GM21786 (cell line): ENCODE results near the gene ISX.

Experiments
- ATAC-seq: cut with Tn5 transposase; IDR thresholded peaks from one replicate; pipeline ENCODE4 v1.9.1; 2021; ENCODE audit not compliant: unreplicated experiment

Gene ISX

DNA sequence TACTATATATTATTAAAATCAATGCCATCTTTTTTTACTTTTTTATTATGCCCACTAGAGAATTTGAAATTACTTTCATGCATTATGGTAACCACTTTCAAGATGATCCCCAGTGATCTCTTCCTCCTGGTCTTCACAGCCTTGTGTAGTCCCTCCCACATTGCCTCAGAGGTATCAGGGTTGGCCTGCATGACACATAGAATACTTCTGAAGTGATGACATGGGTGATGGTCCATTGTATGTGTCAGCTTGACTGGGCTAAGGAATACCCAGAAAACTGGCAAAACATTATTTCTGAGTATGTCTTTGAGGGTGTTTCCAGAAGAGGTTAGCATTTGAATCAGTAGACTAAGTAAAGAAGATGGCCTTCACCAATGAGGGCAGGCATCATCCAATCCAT lies 14.2 kb upstream of the ISX start:
- ATAC-seq: no peak

DNA sequence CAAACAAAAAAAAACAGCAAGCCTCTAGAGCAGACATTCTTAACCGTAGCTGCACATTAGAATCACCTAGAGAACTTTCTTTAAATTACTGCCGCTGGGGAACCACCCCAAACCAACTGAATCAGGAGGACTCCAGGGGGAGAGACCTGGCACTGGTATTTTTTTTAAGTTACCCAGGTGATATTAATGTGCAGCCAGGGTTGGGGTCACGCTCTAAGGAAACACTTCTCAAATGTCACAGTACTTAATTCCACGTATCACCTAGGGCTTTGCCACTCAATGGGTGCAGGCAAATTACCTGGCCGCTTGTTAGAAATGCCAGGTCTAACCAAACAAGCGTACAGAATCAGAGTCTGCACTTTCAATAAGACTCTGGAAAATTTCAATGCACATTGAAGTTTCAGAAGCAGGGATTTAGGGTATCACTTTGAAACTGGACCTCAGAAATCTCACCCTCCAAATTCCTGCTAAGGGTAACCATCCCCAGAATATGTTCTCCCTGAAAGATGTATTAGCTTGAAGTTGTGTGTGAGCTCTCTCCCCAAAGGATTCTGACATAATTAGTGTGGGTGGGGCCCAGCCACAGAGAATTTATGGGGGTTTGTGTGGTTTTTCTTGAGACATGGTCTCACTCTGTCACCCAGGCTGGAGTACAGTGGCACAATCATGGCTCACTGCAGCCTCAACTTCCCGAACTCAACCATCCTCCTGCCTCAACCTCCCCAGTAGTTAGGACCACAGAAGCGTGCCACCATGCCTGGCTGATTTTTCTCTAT lies 12.7 kb upstream of the ISX start:
- no peak for ATAC-seq

DNA sequence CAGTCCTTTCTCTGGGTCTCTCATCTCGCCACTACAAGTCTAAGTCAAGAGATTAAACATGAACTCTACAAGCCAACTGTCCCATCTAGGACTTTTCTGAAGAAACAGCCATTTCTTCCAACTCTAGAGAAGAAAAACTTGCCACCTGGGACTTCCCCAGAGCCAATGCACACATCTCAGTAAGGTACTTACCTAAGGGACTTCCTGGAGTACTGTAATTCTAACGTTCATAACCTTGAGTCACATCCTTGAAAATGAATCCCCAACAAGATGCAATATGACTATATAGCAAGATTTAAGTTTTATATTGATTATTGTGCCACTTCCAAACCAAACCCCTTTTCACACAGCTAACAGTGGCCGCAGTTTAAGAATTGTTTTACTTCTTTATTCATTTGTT lies 11.9 kb upstream of the ISX start:
- no peak for ATAC-seq

DNA sequence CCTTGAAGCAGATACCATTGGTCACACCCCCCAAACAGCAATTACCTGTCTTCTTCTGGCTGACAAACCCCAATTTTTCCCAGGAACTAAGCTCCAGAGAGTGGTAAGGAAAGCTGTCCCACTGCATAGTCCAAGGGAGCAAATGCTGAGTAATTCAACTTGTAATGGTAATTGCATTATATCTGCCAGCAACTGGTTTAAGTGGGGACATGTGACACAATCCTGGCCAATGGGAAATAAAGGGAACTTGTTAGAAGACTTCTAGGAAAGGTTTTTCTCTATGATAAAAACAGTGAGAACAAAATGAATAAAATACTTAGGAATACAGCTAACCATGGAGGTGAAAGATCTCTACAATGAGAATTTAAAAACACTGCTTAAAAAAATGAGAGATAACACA lies 9.5 kb upstream of the ISX start:
- no peak for ATAC-seq

DNA sequence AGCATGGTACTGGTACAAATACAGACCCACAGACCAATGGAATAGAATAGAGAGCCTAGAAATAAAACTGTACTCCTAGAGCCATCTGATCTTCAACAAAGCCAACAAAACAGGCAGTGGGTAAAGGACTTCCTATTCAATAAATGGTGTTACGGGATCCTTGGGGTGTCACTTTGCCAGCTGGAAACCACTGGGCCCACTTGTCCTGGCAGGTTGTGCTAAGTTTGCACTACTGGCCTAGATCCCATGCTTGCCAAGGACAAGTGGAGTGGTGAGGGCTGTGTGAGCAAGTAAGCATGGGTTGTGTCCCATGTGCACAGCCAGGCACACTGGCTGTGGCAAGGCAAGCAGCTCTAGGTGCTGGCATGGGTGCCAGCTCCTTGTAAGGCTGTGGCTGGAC lies 8.8 kb upstream of the ISX start:
- no peak for ATAC-seq

DNA sequence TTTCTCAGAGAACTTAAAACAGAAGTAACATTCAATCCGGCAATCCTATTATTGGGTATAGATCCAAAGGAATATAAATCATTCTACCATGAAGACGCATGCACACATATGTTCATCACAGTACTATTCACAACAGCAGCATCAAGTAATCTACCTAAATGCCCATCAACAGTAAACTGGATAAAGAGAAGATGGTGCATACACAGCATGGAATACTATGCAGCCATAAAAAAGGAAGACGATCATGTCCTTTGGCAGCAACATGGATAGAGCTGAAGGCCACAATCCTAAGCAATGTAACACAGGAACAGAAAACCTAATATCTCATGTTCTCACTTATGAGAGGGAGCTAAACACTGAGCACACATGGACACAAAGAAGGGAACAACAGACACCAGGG lies 6.3 kb upstream of the ISX start:
- no peak for ATAC-seq

DNA sequence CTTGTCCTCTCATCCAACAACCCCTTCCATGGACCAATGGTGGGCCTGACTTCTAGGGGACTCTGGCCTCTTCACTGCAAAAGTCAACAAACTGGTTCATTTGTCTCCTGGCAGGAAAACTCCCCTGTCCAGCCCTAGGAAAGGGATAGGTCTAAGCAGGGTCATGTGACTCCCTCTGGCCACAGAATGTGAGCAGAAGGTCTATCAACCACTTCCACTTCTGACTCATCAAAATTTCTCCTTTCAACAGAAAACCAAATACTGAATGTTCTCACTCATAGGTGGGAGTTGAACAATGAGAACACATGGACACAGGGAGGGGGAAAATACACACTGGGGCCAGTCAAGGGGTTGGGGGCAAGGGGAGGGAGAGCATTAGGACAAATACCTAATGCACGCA lies 1.3 kb upstream of the ISX start:
- no peak for ATAC-seq

DNA sequence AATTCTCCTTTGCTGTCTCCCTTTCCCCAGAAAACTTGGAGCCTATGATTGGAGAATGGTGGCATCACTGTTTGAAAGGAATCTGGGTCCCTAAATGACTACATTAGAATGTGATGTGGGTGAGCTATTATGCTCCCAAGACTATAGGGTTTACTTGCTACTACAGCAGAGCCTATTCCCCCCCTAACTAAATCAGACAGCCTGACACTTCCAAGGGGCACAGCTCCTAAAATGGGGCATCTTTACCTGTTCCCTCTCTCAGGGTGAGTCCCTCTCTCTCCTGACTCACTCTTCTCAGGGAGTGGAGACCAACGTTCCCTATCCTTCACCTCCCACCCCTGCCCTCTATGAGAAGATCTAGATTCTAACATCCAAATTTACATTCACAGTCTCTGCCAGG lies 775 bp upstream of the ISX start:
- ATAC-seq: no peak

DNA sequence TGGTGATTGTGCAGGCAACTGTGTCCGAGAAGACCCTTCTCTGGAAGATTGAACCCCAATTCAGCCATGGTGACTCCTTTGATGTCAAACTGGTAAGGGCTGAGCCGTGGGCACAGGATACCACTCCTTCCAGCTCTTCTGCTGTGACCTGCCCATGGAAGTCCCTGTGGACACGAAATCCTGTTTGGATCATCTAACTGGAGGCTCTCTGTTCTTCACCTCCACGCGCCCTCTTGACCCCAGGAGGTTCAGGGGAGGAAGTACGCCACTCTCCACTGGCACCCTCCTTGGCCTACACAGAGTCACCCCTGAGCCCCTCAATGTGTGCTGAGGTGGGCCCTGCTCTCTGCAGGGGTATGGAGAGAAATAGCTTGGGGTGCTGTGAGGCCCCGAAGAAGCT lies 810 bp downstream of the ISX start:
- ATAC-seq: no peak

DNA sequence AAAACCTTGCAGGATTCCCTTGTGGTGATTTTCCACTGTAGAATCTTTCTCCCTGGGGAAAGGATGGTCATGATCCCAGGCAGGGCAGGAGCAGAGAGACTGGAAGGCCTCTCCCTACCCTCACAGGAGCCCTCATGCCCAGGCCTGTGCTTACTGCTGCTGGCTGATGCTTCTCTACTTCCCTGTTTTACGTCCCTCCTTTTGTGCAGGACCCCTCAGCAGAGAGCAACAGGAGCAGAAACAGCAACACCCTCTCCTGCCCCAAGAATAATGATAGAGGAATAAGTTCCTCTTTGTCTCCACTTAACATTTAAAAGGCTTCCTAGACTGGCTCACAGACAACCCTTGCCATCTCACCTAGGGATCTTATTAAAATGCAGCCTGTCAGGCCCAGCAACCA lies 3.6 kb downstream of the ISX start:
- no peak for ATAC-seq

DNA sequence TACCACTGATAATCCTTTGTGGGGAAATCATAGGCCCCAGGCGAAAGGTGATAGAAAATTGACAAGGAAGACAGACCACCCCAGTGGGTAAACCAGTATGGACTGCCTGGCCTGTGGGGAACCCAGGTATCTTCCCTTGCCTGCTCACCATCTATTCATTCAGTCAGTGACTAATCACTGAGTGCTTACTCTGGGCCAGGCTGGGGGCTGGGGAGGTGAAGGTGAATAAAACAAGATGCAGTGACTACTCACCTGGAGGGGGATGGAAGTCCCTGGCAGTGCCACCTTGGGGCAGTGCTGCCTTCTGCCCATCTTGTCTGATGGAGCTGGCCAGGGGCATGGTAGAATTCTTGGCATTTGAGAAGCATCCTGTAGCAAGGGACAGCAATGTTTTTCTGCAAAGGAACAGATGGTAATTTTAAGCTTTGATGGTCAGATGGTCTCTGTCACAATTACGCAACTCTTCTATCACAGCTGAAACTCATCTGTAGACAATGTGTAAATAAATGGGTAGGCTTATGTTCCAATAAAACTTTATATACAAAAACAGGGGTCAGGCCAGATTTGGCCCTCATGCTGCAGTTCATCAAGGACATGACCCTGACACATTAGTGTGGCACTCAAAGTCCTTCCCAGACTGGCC lies 4.6 kb downstream of the ISX start:
- no peak for ATAC-seq

DNA sequence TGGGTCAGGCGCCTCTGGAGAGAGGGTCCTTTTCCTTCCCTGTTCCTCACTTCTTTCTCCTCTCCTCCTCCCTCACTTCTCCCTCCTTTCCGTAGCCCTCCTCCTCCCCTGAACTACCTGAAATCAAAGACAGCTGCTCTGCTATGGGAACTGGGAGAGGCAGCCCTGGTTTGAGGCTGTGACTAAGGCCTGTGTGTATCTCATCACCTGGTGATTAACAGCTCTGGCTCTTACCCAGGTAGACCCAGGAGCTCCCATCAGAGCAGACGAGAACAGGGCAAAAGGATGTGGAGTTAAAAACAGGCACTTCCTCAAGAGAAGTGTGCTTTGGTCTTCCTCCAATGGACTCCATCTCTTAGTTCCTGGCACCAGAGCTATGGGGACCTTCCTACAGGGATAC lies 5.8 kb downstream of the ISX start:
- no peak for ATAC-seq

DNA sequence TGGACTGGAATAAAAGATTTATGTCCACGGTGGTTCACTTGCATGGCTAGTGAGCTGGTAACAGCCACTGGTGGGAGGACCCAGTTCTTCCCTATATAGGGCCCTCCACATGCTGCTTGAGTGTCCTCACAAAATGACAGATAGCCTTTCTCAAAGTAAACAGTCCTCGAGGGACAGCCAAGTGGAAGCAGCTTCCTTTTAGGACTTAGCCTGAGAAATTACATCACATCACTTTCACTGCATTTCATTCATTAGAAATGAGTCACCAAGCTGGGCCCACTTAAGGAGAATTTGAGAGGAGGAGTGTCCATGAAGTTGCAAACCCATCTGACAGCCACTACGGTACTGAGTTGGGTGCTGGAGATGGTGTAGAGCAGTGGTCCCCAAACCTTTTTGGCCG lies 7.0 kb downstream of the ISX start:
- no peak for ATAC-seq

DNA sequence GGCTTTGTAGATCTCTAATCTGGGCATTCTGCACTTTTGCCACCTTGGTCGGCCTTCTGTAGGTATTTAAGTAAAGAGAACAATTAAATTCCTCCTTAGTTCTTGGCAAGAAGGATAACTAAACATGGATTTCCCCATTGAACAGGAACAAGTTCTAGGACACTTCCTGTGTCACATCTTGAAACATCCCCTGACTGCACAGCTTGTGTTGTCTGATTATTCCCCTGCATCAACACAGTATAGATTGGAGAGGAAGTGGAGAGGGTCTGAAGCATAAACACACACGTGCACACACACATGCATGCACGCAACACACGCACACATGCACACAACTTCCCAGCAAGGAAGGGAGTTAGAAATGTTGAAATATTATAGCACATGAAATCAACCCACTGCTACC lies 8.6 kb downstream of the ISX start:
- no peak for ATAC-seq

DNA sequence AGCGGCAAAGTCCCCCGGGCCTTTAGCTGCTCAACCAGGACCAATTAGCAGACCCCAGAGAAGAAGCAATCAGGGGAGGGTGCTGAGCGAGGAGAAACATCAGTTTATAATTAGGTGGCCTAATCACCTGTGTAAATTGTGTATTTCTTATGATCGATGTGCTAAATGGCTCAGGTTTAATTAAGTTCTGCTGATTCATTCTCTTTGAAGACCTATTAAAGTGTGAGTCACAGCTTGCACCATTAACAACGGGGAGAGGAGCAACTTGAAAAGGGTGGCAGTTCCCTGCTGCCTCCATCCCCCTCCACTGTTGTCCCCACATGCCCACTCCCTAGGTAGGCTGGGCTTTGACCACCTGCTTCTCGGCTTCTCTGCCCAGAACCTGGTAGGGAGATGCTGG lies 10.7 kb downstream of the ISX start:
- ATAC-seq: no peak

DNA sequence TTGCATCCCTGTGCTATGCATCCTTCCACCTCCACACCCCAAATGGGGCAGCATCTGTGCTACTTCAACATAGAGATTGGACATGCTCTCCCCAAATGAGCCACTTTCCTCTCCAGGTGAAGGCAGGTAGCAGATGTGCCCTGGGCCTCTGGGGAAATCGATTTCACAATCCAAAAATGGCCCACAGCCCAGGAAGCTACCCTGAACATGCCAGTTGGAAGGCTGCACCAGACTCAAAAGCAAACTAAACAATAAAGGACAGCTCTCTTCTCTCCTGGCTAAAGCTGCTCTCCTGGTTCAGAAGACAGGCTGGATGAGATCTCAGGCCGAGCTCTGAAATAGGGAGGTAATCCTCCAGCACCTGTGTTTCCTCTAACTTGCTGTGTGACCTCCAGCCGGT lies 19.7 kb downstream of the ISX start:
- no peak for ATAC-seq

DNA sequence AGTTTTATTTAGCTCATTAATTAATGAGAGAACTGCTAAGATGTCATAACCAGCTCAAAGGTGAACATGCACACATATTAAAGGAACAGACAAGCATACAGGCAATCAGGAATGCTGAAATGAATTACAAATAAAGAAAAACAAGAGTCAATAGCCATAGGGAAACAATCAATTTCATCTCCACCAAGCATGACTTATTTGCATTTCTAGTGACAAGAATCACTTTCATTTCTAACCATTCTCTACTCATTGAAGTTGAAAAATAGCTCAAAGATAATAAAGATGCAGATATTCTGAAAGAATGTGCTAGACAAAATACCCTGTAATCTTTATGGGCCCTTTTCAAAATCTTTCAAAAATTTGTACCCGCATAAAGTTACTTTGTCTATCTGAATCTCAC lies 23.2 kb downstream of the ISX start:
- ATAC-seq: no peak

DNA sequence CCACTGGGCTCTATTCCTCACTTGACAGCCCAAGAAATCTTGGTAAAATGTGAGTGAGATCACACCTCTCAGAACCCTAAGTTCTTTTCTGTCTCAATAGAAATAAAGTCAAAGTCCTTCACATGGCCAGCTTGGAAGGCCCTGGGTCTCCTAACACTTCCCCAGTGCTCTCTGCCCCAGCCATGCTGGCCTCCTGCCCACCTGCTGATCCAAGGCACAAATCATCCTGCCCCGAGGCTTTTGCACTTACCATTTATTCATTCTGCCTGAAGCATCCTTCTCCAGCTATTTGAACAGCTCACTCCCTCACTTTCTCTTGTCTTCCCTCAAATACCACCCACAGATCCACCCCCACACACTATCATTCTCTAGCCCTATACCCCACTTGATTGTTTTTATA lies 26.4 kb downstream of the ISX start:
- ATAC-seq: no peak

DNA sequence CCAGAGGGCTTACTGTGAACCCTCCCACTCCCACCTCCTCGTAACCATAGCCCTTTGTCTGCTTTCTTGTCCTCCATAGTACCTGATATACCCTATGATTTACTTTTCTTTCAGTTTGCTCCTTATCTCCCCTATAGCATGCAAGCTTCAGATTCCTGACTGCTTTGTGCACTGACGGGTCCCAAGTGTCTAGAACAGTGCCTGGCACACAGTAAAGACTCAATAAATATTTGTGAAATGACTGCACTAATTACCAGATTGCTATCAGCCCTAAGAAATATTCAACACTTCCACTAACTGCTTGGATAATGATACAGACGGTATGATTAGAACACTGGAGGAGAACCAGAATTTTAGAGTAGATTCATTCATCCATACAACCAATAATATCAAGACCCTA lies 33.0 kb downstream of the ISX start:
- no peak for ATAC-seq

DNA sequence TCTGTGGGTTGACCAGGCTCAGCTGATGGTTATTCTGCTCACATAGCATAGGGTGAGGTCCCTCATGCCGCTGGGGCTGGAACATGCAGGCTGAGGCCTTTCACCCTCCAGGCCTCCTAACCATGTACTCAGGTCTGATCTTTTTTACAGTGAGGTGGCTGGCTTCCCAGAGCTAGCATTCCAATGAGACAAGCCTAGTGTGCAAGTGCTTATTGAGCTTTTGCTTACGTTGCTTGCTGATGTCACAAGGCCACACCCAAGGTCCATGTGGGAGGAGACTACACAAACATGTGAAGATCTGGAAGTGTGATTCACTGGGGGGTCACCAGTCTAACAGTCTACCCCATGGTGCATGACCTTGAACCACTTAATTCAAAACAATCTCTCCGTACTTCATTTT lies 33.9 kb downstream of the ISX start:
- ATAC-seq: no peak

DNA sequence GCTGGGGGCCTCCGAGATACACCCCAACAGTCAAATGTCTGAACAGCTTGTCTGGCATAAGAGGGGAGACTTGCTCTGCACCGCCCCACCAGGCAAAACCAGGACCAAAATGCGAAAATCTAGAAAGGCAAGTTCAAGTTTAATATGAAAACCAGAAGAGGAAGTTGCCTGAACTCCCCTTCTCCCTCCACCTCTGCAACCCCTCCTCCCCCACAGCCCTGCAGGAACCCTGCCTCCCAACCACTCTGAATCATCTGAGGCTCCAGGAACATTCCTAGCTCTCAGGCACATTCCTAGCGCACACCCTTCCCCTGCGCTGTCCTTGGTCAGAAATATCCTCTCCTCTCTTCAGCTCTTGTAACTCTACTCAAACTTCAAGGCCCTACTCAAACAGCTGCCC lies 36.7 kb downstream of the ISX start:
- ATAC-seq: no peak

DNA sequence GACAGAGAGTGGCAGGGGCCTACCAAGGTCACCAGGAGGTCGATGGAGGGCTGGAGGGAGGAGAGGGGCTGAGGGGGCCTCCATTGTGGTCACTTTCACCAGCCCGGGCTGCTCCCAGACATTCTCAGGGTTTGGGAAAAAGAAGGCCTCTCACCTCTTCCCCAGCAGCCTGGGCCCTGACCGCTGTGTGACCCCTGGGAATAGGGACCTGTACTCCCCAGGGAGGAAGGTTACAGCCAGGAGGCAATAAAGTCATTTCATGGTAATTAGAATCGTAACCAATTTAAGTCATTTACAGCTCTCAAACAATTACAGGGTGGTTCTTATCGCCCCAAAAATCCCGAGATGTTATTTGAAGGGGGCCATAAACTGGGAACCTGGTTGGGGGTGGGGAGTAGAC lies 37.8 kb downstream of the ISX start:
- ATAC-seq: no peak

DNA sequence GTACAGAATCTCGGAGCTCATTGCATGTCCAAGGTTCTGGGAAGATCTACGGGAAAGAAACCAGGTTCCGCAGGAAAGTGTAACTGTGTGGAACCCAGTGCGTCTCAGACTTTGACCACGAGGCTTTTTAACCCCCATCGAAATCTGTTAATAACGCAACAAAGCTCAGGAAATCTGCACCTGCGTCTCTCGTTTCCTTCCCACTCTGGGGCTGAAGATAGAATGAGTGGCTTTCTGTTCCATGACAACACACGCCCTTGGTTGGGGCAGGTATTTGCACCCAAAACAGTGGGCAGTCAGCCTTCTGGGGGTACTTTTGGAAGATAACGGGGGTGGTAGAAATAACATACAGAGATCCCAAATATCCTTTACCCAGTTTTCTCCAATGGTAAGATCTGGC lies 38.5 kb downstream of the ISX start:
- ATAC-seq: no peak
